ENCODE results near the gene HNRNPA1. TPM values are rescaled to one million over a fixed set of nuclear protein-coding genes. Genes with fewer than 3 reads are reported as not detected.
"Not testable (repeated sequence)": the region's sequence is repeated elsewhere in the genome, so short reads cannot be mapped to it uniquely, and the experiment has no call there.

HNRNPA1 gene
- total RNA-seq, 1 donor from 2014 or later: 415 TPM

- DNase-seq: no peak
These were observed 19.1 kb downstream of the HNRNPA1 start for GRCh38 chr12:54299515-54300224.

GRCh38 chr12:54300225-54300731, 19.8 kb downstream of the HNRNPA1 start:
- no peak for DNase-seq

- DNase-seq: peak; percentile 33
These were observed 20.4 kb downstream of the HNRNPA1 start, which contains the start of gene NFE2 for GRCh38 chr12:54300732-54301427. Gene NFE2 (minus strand): TSS chr12:54301015. CDS start chr12:54295248, 5,767 bp downstream.

GRCh38 chr12:54301428-54302048, 21.0 kb downstream of the HNRNPA1 start:
- DNase-seq: no peak

GRCh38 chr12:54303640-54304039, 23.1 kb downstream of the HNRNPA1 start:
- DNase-seq: no peak

- no peak for DNase-seq
These were observed 23.8 kb downstream of the HNRNPA1 start for GRCh38 chr12:54304187-54304810.

GRCh38 chr12:54306925-54307741, 26.6 kb downstream of the HNRNPA1 start:
- DNase-seq: no peak

GRCh38 chr12:54311051-54311450, 30.5 kb downstream of the HNRNPA1 start:
- no peak for DNase-seq

- not testable (repeated sequence) for DNase-seq
These were observed 31.8 kb downstream of the HNRNPA1 start for GRCh38 chr12:54312309-54312708.

- DNase-seq: no peak
These were observed 40.8 kb downstream of the HNRNPA1 start for GRCh38 chr12:54321363-54321762.

GRCh38 chr12:54324617-54325441, 44.3 kb downstream of the HNRNPA1 start, which contains the start of gene COPZ1:
Gene COPZ1 (plus strand): TSS chr12:54325131. CDS start chr12:54325164, 33 bp downstream.
- peak; percentile 99 for DNase-seq

- not testable (repeated sequence) for DNase-seq
These were observed 45.0 kb downstream of the HNRNPA1 start for GRCh38 chr12:54325442-54326109.

- DNase-seq: no peak
These were observed 48.2 kb downstream of the HNRNPA1 start for GRCh38 chr12:54328595-54329337.

- DNase-seq: peak; percentile 39
These were observed 49.2 kb downstream of the HNRNPA1 start for GRCh38 chr12:54329759-54330158.

GRCh38 chr12:54330442-54330841, 49.9 kb downstream of the HNRNPA1 start:
- DNase-seq: no peak

GRCh38 chr12:54331461-54331860, 50.9 kb downstream of the HNRNPA1 start:
- no peak for DNase-seq

GRCh38 chr12:54333420-54334034, 53.0 kb downstream of the HNRNPA1 start:
- DNase-seq: no peak

Data from dermis blood vessel endothelial cell (primary cell).